ENCODE measurements around the gene FBXO31. TPM values are rescaled to one million over a fixed set of nuclear protein-coding genes. Genes with fewer than 3 reads are reported as not detected.

FBXO31 gene
- total RNA-seq, 1 donor from 2014 or later, result 30.6 TPM

GRCh38 chr16:87322833-87323726, 60.5 kb downstream of the FBXO31 start:
- Mint-ChIP-seq H3K4me3 (ENCODE audit: unreplicated experiment) (no peak overlapping the region), H3K27ac (ENCODE audit: unreplicated experiment) (no peak overlapping the region), H3K36me3 (ENCODE audit: low read depth) (no peaks in the 10 kb centered on the region), H3K27me3 (ENCODE audit: low read depth) (no peaks in the 10 kb centered on the region), H3K9me3 (ENCODE audit: low read depth) (no peaks in the 10 kb centered on the region), H3K4me1 (ENCODE audit: low read depth) (peaks cover 10% of the 10 kb centered on the region)
- DNase-seq (ENCODE audit: low spot score), result peak; percentile 81
- TF ChIP-seq CTCF (IDR thresholded peaks at IDR 0.05), result no peak

GRCh38 chr16:87322360-87322759, 61.2 kb downstream of the FBXO31 start:
- H3K4me1 Mint-ChIP-seq (ENCODE audit: low read depth), result peaks cover 12% of the 10 kb centered on the region
- H3K27ac Mint-ChIP-seq (ENCODE audit: unreplicated experiment), result no peak overlapping the region
- no peak overlapping the region for H3K4me3 Mint-ChIP-seq (ENCODE audit: unreplicated experiment)
- DNase-seq (ENCODE audit: low spot score), result no peak
- TF ChIP-seq CTCF (IDR thresholded peaks at IDR 0.05), result no peak
- no peaks in the 10 kb centered on the region for H3K27me3 Mint-ChIP-seq (ENCODE audit: low read depth)
- H3K9me3 Mint-ChIP-seq (ENCODE audit: low read depth), result no peaks in the 10 kb centered on the region
- H3K36me3 Mint-ChIP-seq (ENCODE audit: low read depth), result no peaks in the 10 kb centered on the region

- Mint-ChIP-seq H3K36me3 (ENCODE audit: low read depth) (no peaks in the 10 kb centered on the region), H3K4me1 (ENCODE audit: low read depth) (peaks cover 12% of the 10 kb centered on the region), H3K27ac (ENCODE audit: unreplicated experiment) (no peak overlapping the region), H3K9me3 (ENCODE audit: low read depth) (no peaks in the 10 kb centered on the region), H3K4me3 (ENCODE audit: unreplicated experiment) (no peak overlapping the region), H3K27me3 (ENCODE audit: low read depth) (no peaks in the 10 kb centered on the region)
- no peak for TF ChIP-seq CTCF (IDR thresholded peaks at IDR 0.05)
- DNase-seq (ENCODE audit: low spot score), result no peak
Measured at GRCh38 chr16:87321336-87322107, 62.1 kb downstream of the FBXO31 start.

GRCh38 chr16:87320510-87321227, 62.9 kb downstream of the FBXO31 start:
- Mint-ChIP-seq H3K27me3 (ENCODE audit: low read depth) (no peaks in the 10 kb centered on the region), H3K27ac (ENCODE audit: unreplicated experiment) (no peak overlapping the region), H3K4me1 (ENCODE audit: low read depth) (peaks cover 12% of the 10 kb centered on the region), H3K4me3 (ENCODE audit: unreplicated experiment) (no peak overlapping the region), H3K9me3 (ENCODE audit: low read depth) (no peaks in the 10 kb centered on the region), H3K36me3 (ENCODE audit: low read depth) (no peaks in the 10 kb centered on the region)
- DNase-seq (ENCODE audit: low spot score), result peak; percentile 17
- no peak for TF ChIP-seq CTCF (IDR thresholded peaks at IDR 0.05)

GRCh38 chr16:87319997-87320491, 63.5 kb downstream of the FBXO31 start:
- Mint-ChIP-seq H3K9me3 (ENCODE audit: low read depth) (no peaks in the 10 kb centered on the region), H3K27me3 (ENCODE audit: low read depth) (no peaks in the 10 kb centered on the region), H3K36me3 (ENCODE audit: low read depth) (no peaks in the 10 kb centered on the region), H3K4me1 (ENCODE audit: low read depth) (peaks cover 10% of the 10 kb centered on the region), H3K4me3 (ENCODE audit: unreplicated experiment) (no peak overlapping the region), H3K27ac (ENCODE audit: unreplicated experiment) (no peak overlapping the region)
- TF ChIP-seq CTCF (IDR thresholded peaks at IDR 0.05), result no peak
- no peak for DNase-seq (ENCODE audit: low spot score)
